ENCODE data around the gene SPINK14. TPM values are rescaled to one million over a fixed set of nuclear protein-coding genes. Genes with fewer than 3 reads are reported as not detected.

SPINK14 gene, protein sequence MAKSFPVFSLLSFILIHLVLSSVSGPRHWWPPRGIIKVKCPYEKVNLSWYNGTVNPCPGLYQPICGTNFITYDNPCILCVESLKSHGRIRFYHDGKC
- total RNA-seq (2021) (not detected in 2 replicates), Bru-seq, nascent RNA (not detected), BruChase-seq, experiment 1, labeled RNA remaining after a 2-hour chase (not detected), BruChase-seq, experiment 2, labeled RNA remaining after a 6-hour chase (not detected)
- long read RNA-seq = 0 reads

DNA sequence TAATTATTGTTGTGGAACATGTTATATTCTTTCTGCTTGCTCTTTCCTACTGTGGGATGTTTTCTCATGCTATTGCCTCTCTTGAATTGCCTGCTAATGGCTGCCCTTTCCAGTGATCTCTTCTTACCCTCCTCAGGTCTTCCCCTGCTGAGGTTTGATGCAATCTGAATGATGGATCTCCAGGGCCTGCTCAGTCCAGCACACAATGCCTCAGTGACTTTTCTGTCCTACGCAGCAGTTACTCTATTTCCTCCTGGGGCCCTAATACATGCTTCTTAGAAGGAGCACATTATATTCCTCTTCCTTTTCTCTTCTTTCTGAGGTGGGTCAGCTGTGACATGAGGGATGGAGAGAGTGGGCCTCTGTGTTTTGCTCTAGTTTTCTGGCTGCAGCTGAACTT, at the start of gene SPINK14:
Gene SPINK14, plus strand, starts transcription at position 301 of the 400 bp plus-strand sequence. CDS start 1,187 bp downstream, outside the sequence.
- intact Hi-C loops (cut with micrococcal nuclease; ENCODE audit: unreplicated experiment) = no loop called here
- no peak for TF ChIP-seq EZH2 (IDR thresholded peaks at IDR 0.05; ENCODE audit: low read depth)
- TF ChIP-seq, protein P1, sequence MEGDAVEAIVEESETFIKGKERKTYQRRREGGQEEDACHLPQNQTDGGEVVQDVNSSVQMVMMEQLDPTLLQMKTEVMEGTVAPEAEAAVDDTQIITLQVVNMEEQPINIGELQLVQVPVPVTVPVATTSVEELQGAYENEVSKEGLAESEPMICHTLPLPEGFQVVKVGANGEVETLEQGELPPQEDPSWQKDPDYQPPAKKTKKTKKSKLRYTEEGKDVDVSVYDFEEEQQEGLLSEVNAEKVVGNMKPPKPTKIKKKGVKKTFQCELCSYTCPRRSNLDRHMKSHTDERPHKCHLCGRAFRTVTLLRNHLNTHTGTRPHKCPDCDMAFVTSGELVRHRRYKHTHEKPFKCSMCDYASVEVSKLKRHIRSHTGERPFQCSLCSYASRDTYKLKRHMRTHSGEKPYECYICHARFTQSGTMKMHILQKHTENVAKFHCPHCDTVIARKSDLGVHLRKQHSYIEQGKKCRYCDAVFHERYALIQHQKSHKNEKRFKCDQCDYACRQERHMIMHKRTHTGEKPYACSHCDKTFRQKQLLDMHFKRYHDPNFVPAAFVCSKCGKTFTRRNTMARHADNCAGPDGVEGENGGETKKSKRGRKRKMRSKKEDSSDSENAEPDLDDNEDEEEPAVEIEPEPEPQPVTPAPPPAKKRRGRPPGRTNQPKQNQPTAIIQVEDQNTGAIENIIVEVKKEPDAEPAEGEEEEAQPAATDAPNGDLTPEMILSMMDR (conservative IDR thresholded peaks at IDR 0.05) = no peak
- no peaks in the 10 kb centered on the region for H3K4me1 ChIP-seq (replicated peaks; ENCODE audit: insufficient read depth)
- POLR2A ChIA-PET (ENCODE audit: unreplicated experiment) = no interaction called here
- no peak within 1 kb of the TSS for H3K4me2 ChIP-seq
- H3K4me3 ChIP-seq = no peak within 1 kb of the TSS
- no peaks in the 10 kb centered on the region; the same call in 1 of the 2 replicates for H3F3A ChIP-seq (ENCODE audit: insufficient read depth, low read depth)
- no peak for DNase-seq
- H3K27ac ChIP-seq = no peak within 1 kb of the TSS
- H3K79me2 ChIP-seq (ENCODE audit: low read depth) = no peaks in the 10 kb centered on the region
- no peaks in the 10 kb centered on the region for H4K20me1 ChIP-seq (ENCODE audit: insufficient read depth)
- H3K9me2 ChIP-seq (ENCODE audit: insufficient read depth) = no peaks in the 10 kb centered on the region
- H3K36me3 ChIP-seq (ENCODE audit: low read depth) = no peaks in the 10 kb centered on the region
- CTCF ChIA-PET = no interaction called here
- H3K27me3 ChIP-seq (ENCODE audit: insufficient read depth, low read depth) = no peaks in the 10 kb centered on the region
- no peaks in the 10 kb centered on the region for H3K9me3 ChIP-seq (ENCODE audit: insufficient read depth, low read depth)
- no TSS peak for BruUV-seq (replicated peaks)
- H2AFZ ChIP-seq = no peak within 1 kb of the TSS

DNA sequence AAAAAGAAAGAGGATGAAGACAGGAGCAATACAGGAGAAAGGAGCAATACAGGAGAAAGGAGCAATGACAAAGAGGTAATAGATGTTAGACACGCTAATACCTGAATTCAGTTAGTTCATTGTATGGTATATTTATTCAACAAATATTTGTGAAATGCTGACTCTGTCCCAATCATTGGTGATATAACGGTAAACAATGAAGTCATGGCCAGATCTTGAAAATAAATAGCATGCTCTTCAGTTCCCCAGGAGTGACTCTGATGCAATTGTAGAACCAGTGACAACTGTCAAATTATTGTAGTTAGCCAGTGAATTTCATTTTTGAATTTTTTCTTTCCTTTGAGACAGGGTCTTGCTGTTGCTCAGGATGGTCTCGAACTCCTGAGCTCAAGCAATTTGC, 48.0 kb upstream of the SPINK14 start:
- TF ChIP-seq, protein P1 (conservative IDR thresholded peaks at IDR 0.05) = no peak
- no peak for TF ChIP-seq EZH2 (IDR thresholded peaks at IDR 0.05; ENCODE audit: low read depth)
- no peaks in the 10 kb centered on the region for H3K4me1 ChIP-seq (replicated peaks; ENCODE audit: insufficient read depth)
- no peak for DNase-seq
- no peak overlapping the region for H3K4me2 ChIP-seq
- no peak overlapping the region for H3K4me3 ChIP-seq
- ChIA-PET POLR2A (ENCODE audit: unreplicated experiment) (no interaction called here), CTCF (interaction anchor here (0.8 kb wide), 1 partner anchor 36 kb away, joined by 3 read pairs; no protein-coding TSS in a partner anchor)
- no TSS peak for BruUV-seq (replicated peaks)
- H3K79me2 ChIP-seq (ENCODE audit: low read depth) = no peaks in the 10 kb centered on the region
- H3K9me2 ChIP-seq (ENCODE audit: insufficient read depth) = no peaks in the 10 kb centered on the region
- no peak overlapping the region for H3K27ac ChIP-seq
- no peaks in the 10 kb centered on the region for H3K27me3 ChIP-seq (ENCODE audit: insufficient read depth, low read depth)
- H3F3A ChIP-seq (ENCODE audit: insufficient read depth, low read depth) = no peaks in the 10 kb centered on the region
- no peaks in the 10 kb centered on the region for H4K20me1 ChIP-seq (ENCODE audit: insufficient read depth)
- intact Hi-C loops (cut with micrococcal nuclease; ENCODE audit: unreplicated experiment) = no loop called here
- no peaks in the 10 kb centered on the region for H3K36me3 ChIP-seq (ENCODE audit: low read depth)
- no peaks in the 10 kb centered on the region for H3K9me3 ChIP-seq (ENCODE audit: insufficient read depth, low read depth)
- H2AFZ ChIP-seq = no peak overlapping the region

DNA sequence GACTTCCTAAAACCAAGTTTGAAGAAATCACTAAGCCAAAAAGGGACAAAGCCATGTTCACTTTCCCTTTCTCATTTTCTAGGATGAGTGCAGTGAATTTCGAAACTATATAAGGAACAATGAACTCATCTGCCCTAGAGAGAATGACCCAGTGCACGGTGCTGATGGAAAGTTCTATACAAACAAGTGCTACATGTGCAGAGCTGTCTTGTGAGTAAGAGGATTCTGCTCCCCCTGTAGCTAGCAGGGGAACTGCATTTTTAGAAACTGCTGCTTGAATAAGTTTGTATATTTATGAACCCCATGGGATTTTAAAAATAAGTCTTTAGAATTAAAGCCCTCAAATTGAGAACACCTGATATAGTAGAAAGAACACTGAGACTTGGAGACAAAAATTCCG, 42.7 kb upstream of the SPINK14 start:
- Histone ChIP-seq H3K36me3 (ENCODE audit: low read depth) (no peaks in the 10 kb centered on the region), H3K4me3 (no peak overlapping the region), H3F3A (ENCODE audit: insufficient read depth, low read depth) (no peaks in the 10 kb centered on the region; the same call in 1 of the 2 replicates), H2AFZ (no peak overlapping the region), H3K27me3 (ENCODE audit: insufficient read depth, low read depth) (no peaks in the 10 kb centered on the region), H3K4me2 (no peak overlapping the region), H3K27ac (no peak overlapping the region), H3K79me2 (ENCODE audit: low read depth) (no peaks in the 10 kb centered on the region), H3K9me2 (ENCODE audit: insufficient read depth) (no peaks in the 10 kb centered on the region), H3K4me1 (replicated peaks; ENCODE audit: insufficient read depth) (no peaks in the 10 kb centered on the region), H4K20me1 (ENCODE audit: insufficient read depth) (no peaks in the 10 kb centered on the region), H3K9me3 (ENCODE audit: insufficient read depth, low read depth) (no peaks in the 10 kb centered on the region)
- no TSS peak for BruUV-seq (replicated peaks)
- CTCF ChIA-PET = no interaction called here
- DNase-seq = no peak
- intact Hi-C loops (cut with micrococcal nuclease; ENCODE audit: unreplicated experiment) = no loop called here
- TF ChIP-seq, protein P1 (conservative IDR thresholded peaks at IDR 0.05) = no peak; the same call in 1 of the 2 replicates
- TF ChIP-seq EZH2 (IDR thresholded peaks at IDR 0.05; ENCODE audit: low read depth) = no peak
- POLR2A ChIA-PET (ENCODE audit: unreplicated experiment) = no interaction called here
